Keratinocyte (primary cell): ENCODE measurements around the gene SLC38A7.

Experiments used
- CTCF ChIP-seq, 3 experiments: IDR thresholded peaks in 1 of 3; conservative IDR thresholded peaks in 1 of 3; optimal IDR thresholded peaks in 1 of 3; 2 replicates in 2 of 3; 3 replicates in 1 of 3; pipeline versions ENCODE3 to v1.5.1; 2011; ENCODE audit warnings: low read length in 3 of 3, mild to moderate bottlenecking in 3 of 3, moderate library complexity in 2 of 3, control low read depth in 1 of 3, inconsistent platforms in 1 of 3; ENCODE audit not compliant: insufficient read depth in 2 of 3; ENCODE audit errors: extremely low read depth in 1 of 3
- EZH2 ChIP-seq: IDR thresholded peaks from one replicate; pipeline ENCODE4 v1.6.1; 2012; ENCODE audit warnings: inconsistent platforms, mild to moderate bottlenecking, low read length, moderate library complexity

- no peak for TF ChIP-seq CTCF (optimal IDR thresholded peaks at IDR 0.05 in 1 of 3, IDR thresholded peaks at IDR 0.05 in 1 of 3, conservative IDR thresholded peaks at IDR 0.05 in 1 of 3; ENCODE audit: extremely low read depth in 1 of 3, insufficient read depth in 2 of 3, low read length in 3 of 3)
- no peak for TF ChIP-seq EZH2
Observed at GRCh38 chr16:58717994-58718393, 33.4 kb upstream of the SLC38A7 start.
